A673 (cell line): ENCODE results near the gene CENPT. TPM values are rescaled to one million over a fixed set of nuclear protein-coding genes. Genes with fewer than 3 reads are reported as not detected.

Source experiments
- BruUV-seq: library from RNA; stranded (reverse); fragments of 400-500 nt; replicated peaks from 2 replicates; lab custom pipeline; 2021; lab: Mats Ljungman, UMichigan
- CTCF ChIA-PET: fragments of 300-600 bp; sonication (Branson Sonifier 250); formaldehyde crosslinking; loops from one replicate; lab custom pipeline; 2022; ENCODE audit warnings: antibody characterized with exemption; lab: Charles Lee
- POLR2A ChIA-PET: fragments of 300-600 bp; sonication (Branson Sonifier 250); formaldehyde crosslinking; loops from one replicate; lab custom pipeline; 2022; ENCODE audit warnings: antibody characterized with exemption; ENCODE audit not compliant: low non-redundant PET; lab: Charles Lee
- DNase-seq: peaks from one replicate; pipeline ENCODE4 v3.0.0-alpha.2; 2015; ENCODE audit warnings: low spot score
- H3K27ac ChIP-seq: fragments of 200-600 bp; sonication (generic); 2 replicates; pipeline ENCODE4 v1.5.1; 2016; ENCODE audit warnings: mixed run types, low read depth, mild to moderate bottlenecking, mixed read lengths, antibody characterized with exemption, low read length; ENCODE audit not compliant: poor library complexity, severe bottlenecking
- H3K27me3 ChIP-seq: fragments of 200-600 bp; sonication (generic); replicated peaks from 2 replicates; pipeline ENCODE4 v1.6.1; 2017; ENCODE audit warnings: mixed run types, low read depth, mild to moderate bottlenecking, mixed read lengths, antibody characterized with exemption, low read length; ENCODE audit not compliant: insufficient read depth, poor library complexity
- H3K36me3 ChIP-seq: fragments of 200-600 bp; sonication (generic); 2 replicates; pipeline ENCODE4 v1.6.1; 2016; ENCODE audit warnings: mixed run types, mild to moderate bottlenecking, mixed read lengths, antibody characterized with exemption, low read length; ENCODE audit not compliant: insufficient read depth, poor library complexity, severe bottlenecking
- H3K4me1 ChIP-seq: fragments of 200-600 bp; sonication (generic); 2 replicates; pipeline ENCODE4 v1.6.1; 2017; ENCODE audit warnings: mixed run types, mild to moderate bottlenecking, mixed read lengths, antibody characterized with exemption, low read length; ENCODE audit not compliant: insufficient read depth, poor library complexity, severe bottlenecking
- H3K4me3 ChIP-seq: fragments of 200-600 bp; sonication (generic); 2 replicates; pipeline ENCODE4 v1.5.1; 2016; ENCODE audit warnings: low read depth, mixed run types, mild to moderate bottlenecking, mixed read lengths, low read length; ENCODE audit not compliant: poor library complexity, severe bottlenecking
- H3K9me3 ChIP-seq: fragments of 200-600 bp; sonication (generic); 2 replicates; pipeline ENCODE4 v1.6.1; 2016; ENCODE audit warnings: mixed run types, low read depth, mild to moderate bottlenecking, mixed read lengths, antibody characterized with exemption, low read length; ENCODE audit not compliant: poor library complexity, severe bottlenecking
- EZH2 ChIP-seq: fragments of 200-600 bp; sonication (generic); IDR thresholded peaks from 2 replicates; pipeline ENCODE4 v1.6.1; 2017; ENCODE audit warnings: borderline replicate concordance, low read depth, mild to moderate bottlenecking, mixed read lengths, antibody characterized with exemption, low read length; ENCODE audit not compliant: poor library complexity, severe bottlenecking
- intact Hi-C: fragments of 100-400 bp; cut with micrococcal nuclease; formaldehyde crosslinking; loops from one replicate; pipeline ENCODE4 v1.10.0; 2022; ENCODE audit not compliant: unreplicated experiment
- total RNA-seq: library from RNA; stranded (reverse); gene quantifications from 2 replicates; pipeline ENCODE4 v1.2.3, GENCODE V29; 2021
- TF ChIP-seq, protein P1 (sequence below): fragments of 300-800, 200-600 bp; sonication (generic); conservative IDR thresholded peaks from 2 replicates; pipeline ENCODE4 v1.5.1; 2017; ENCODE audit warnings: low read depth, mild to moderate bottlenecking, antibody characterized with exemption, low read length, moderate library complexity, mixed read lengths

The CENPT gene
- total RNA-seq, 1 experiment from 2014 or later, result 52.9 TPM

DNA sequence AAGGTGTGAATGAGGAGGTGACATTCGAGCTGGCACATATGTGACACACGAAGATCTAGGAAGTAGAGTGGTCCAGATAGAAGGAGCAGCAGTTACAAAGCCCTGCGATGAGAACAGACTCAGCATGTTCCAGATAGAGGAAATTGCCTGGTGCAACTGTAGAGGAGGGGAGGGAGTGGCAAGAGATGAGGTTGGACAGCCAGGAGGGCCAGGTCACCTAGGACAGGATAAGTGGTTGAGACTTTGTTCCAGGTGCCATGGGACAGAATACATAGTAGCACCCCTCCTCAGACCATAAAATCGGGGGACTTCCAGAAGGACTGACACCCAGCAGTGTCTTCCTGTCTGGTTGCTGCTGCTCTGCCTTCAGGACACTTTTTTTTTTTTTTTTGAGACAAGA is 11.0 kb upstream of the CENPT start:
- POLR2A ChIA-PET, result no interaction called here
- Histone ChIP-seq H3K9me3 (no peaks in the 10 kb centered on the region), H3K27ac (no peak overlapping the region), H3K27me3 (no peaks in the 10 kb centered on the region), H3K36me3 (peaks cover 6% of the 10 kb centered on the region), H3K4me3 (no peak overlapping the region), H3K4me1 (no peaks in the 10 kb centered on the region)
- TF ChIP-seq, protein P1, sequence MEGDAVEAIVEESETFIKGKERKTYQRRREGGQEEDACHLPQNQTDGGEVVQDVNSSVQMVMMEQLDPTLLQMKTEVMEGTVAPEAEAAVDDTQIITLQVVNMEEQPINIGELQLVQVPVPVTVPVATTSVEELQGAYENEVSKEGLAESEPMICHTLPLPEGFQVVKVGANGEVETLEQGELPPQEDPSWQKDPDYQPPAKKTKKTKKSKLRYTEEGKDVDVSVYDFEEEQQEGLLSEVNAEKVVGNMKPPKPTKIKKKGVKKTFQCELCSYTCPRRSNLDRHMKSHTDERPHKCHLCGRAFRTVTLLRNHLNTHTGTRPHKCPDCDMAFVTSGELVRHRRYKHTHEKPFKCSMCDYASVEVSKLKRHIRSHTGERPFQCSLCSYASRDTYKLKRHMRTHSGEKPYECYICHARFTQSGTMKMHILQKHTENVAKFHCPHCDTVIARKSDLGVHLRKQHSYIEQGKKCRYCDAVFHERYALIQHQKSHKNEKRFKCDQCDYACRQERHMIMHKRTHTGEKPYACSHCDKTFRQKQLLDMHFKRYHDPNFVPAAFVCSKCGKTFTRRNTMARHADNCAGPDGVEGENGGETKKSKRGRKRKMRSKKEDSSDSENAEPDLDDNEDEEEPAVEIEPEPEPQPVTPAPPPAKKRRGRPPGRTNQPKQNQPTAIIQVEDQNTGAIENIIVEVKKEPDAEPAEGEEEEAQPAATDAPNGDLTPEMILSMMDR, result no peak
- TF ChIP-seq EZH2, result no peak
- DNase-seq, result no peak
- intact Hi-C loops, result no loop called here
- CTCF ChIA-PET, result no interaction called here
- no TSS peak for BruUV-seq

DNA sequence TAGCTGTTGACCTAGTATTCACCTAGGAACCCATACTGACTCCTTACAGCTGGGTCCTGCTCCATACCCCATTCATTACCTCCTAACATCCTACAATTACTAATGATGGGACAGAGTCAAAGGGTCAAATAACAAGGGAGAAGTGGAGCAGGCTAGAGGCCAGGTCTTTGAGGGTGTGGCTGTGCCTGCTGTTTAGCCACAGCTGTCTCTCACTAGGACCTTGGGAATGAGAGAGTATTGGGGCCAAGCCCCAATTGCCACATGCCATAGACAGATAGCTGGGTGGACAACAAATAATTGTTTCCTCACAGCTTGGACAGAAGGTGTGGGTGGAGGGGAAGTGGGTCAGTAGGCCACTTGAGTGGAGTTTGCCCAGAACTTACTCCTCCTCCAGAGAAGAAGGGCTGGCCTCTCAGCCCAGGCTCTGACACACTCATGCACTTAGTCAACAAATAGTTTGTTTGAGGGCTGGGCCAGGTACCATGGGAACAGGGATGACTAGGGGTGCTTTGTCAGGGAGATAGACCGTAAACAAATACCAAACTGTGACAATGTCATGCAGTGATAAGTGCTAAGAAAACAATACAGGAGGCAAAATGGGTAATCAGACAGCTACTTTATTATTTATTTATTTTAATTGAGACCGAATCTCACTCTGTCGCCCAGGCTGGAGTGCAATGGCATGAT is 10.2 kb upstream of the CENPT start:
- Histone ChIP-seq H3K9me3 (no peaks in the 10 kb centered on the region), H3K36me3 (peaks cover 6% of the 10 kb centered on the region), H3K27ac (no peak overlapping the region), H3K4me3 (no peak overlapping the region), H3K4me1 (no peaks in the 10 kb centered on the region), H3K27me3 (no peaks in the 10 kb centered on the region)
- DNase-seq, result no peak
- POLR2A ChIA-PET, result no interaction called here
- no TSS peak for BruUV-seq
- CTCF ChIA-PET, result no interaction called here
- TF ChIP-seq, protein P1, result no peak
- no peak for TF ChIP-seq EZH2
- intact Hi-C loops, result no loop called here

DNA sequence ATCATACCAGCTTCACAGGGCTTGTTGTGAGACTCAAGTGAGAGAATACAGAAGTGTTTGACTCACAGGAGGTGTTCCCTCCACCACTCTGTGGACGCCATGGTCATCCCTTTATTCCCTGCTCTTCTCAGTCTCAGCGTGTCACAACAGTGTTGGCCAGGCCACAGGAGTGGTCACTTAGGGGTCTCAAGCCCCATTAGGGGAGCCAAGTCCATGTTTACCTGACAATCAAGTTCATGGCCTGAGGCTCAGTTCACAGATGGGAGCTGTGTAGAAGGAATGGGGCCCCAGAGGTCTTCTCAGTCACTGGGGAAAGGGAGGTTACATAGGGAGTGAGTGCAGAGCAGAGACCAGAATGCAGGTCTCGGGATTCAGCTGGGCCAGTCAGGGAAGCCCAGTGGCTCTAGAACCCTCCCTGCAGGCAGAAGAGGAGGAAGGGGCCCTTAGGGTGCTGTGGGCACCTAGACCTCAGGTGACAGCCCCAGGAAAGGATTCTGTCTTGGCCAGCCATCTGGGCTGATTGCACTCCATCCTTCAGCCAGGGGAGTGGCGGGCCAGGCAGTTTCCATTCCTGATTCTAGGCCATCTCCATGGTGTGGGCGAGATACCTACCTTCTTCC is 9.5 kb upstream of the CENPT start:
- Histone ChIP-seq H3K36me3 (peaks cover 6% of the 10 kb centered on the region), H3K9me3 (no peaks in the 10 kb centered on the region), H3K27ac (no peak overlapping the region), H3K27me3 (no peaks in the 10 kb centered on the region), H3K4me3 (no peak overlapping the region), H3K4me1 (no peaks in the 10 kb centered on the region)
- TF ChIP-seq EZH2, result no peak
- TF ChIP-seq, protein P1, result no peak
- CTCF ChIA-PET, result no interaction called here
- BruUV-seq, result no TSS peak
- intact Hi-C loops, result no loop called here
- POLR2A ChIA-PET, result no interaction called here
- no peak for DNase-seq
